ENCODE results near the gene ITFG1.

Gene ITFG1

GRCh38 chr16:47460711-47461597 is at the start of gene ITFG1, which contains the start of gene PHKB:
TSS of gene ITFG1 (minus strand) at chr16:47461063. CDS start at chr16:47461045, 18 bp downstream.
TSS of gene PHKB (plus strand) at chr16:47461331. CDS start at chr16:47461351, 20 bp downstream.
- DNase-seq (ENCODE audit: low read depth), result peak; percentile 80

GRCh38 chr16:47507701-47508100 is 46.8 kb upstream of the ITFG1 start:
- no peak for DNase-seq (ENCODE audit: low read depth)

- DNase-seq (ENCODE audit: low read depth), result no peak
Observed at GRCh38 chr16:47506800-47507199, 45.9 kb upstream of the ITFG1 start.

DNA sequence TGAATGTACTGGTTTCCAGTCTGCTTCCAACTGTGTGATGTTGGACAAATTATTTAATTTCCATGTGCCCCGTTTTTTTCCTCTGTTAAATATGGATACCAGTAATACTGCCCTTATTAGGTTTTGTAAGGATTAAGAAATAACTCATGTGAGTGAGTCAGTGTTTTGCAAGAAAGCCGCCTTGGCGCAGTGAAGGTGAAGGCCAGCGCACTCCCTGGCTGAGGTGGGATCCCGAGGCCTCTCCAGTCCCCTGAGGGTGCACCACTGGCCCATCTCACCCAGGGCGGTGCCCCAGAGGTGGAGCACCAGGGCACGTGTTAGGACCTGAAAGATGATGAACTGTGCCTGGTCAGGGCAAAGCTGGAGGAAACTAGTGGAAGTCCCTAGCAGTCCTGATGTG is 43.7 kb upstream of the ITFG1 start:
- no peak for DNase-seq (ENCODE audit: low read depth)

DNA sequence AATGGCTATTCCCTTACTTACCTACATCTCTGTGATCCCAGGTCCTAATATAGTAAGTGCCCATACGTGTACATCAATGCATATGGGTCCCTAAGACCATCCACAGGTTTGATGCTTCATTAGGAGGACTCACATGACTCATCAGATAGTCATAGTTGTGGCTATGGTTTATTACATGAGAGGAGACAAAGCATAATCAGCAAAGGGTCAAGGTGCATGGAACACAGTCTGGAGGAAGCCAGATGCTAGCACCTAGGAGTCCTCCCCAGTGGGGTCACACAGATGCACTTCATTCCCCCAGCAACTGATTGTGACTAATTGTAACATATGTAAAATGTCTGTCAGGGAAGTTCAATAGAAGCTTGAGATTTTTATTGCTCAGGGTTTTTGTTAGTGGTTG is 43.1 kb upstream of the ITFG1 start:
- DNase-seq (ENCODE audit: low read depth), result no peak

GRCh38 chr16:47499700-47500264 is 38.9 kb upstream of the ITFG1 start:
- DNase-seq (ENCODE audit: low read depth), result no peak

DNA sequence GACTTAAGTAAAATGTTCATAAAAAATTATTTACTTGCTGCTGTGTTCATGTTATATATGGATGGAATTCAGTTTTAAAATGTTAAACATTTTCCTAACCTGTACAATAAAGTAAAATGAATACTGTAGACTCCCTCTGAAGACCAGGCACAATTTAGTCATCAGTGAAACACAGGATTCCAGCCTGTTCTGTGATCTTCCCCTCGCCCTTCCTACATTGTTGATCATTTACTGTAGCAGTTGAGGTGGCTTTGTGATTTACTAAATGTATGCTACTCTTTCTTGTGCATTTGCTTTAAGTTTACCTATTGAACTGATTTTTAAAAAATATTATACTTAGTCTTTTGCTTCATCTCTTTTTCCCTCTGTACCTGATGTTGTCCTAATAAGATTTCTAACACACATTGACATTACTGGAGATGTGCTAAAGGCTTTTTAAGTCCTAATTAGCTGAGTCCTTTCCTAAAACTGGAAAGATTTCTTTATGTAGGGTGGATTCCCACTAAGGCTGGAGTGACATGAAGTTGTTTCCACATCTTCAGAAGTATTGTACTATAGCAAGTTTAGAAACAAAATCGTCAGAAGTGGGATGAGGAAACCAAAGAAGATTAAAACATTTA is 38.3 kb upstream of the ITFG1 start:
- DNase-seq (ENCODE audit: low read depth), result no peak

DNA sequence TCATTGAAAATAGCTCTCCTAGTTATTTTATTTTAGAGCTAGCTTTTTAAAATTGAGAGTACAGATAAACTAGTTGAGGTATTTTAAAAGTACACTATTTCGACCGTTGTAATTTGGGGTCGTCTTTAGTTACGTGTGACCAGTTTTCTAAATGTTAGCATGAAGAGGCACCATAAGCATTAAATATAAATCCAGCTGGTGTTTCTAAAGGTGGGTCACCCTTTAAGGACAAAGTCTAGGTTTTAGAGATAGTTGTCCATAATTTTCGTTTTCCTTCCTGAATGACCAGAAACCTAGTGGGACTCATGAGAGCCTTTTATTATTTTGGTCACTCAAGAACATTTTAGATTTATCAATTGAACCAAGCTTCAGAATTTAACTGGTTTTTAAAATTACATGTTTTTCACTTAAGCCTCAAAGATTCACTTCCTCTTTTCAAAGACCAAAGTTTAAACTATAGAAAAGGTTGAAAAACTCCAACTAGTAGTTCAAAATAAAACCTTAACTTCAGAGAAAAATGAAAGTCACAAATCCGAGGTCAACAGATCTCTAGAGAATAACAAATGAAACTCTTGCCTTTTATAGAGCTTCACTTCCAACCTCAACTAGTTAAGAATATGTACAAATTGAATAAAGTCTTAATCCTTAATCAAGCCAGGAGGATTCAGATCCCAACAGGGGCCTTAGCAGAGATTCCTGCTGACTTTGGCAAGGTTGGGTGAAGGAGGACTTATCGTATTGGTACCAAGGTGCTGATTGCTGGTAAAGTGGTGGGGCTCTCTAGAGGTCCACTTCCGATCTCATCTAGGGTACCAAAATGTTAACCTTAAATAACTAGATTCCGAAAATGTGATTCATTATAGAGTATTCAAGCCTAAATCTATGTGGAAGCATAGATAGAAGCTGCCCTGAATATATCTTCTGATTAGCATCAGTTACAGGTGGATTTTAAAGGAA is 32.8 kb upstream of the ITFG1 start:
- DNase-seq (ENCODE audit: low read depth), result no peak

DNA sequence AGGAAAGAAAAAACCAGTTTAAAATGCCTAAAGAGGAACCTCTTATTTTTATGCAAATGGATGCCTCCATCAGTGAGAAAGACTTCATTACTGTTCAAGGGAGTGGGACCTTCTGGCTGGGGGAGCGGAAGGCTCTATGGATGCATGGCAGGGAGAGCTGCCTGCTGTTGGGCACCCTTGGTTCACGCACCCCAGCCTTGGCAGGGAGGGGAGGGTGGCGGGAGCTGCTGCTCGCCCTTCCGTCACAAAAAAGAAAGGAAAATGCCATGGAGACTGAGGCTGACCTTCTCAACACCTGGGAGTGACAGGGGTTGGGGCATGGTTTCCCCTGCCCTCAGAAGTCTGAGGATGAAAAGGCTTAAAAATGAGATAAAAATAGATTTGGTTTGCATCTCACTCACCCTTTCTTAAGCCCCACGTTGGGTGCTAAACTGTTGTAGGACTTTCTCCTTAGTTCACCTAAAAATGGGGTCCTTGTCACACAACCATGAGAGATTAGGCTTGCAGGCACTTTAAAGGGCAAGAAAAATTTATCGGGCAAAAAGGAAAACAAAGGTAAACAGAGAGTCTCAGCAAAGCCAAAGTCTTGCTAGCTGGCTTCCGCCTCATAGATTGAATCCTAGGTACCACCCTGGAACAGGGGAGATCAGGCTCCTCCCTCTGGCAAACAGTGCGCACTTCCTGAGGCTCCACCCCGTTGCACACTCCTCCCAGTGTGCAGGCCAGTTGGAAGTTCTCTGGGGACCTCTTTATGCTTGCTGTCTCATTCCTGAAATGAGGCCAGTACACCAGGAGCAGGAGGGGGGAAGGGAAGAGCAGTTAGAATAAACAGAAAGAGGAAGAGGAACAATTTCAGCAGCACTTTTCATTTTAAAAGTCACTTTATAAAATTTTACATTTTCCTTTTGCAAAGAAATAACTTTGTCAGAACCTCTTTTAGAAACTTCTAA is 31.8 kb upstream of the ITFG1 start:
- no peak for DNase-seq (ENCODE audit: low read depth)

GRCh38 chr16:47492036-47492427 is 31.2 kb upstream of the ITFG1 start:
- DNase-seq (ENCODE audit: low read depth), result no peak

DNA sequence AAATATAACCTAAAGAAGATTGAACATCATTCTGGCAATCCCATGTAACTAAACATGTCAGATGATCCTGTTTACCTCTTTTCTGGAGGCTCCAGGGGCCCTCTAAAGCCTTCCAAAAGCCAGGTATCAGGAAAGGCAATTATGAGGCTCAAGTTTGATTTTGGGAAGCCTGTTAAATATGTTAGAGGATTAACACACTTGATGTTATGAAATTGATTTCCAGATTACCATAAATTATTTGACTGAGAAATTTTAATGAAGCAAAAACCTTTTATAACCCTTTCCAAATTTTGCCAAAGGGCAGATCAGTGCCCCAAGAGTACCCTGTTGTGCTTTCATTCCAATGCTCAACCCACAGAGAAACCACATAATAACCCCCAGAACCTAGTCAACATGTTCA is 29.6 kb upstream of the ITFG1 start:
- DNase-seq (ENCODE audit: low read depth), result no peak

GRCh38 chr16:47488051-47488450 is 27.2 kb upstream of the ITFG1 start:
- no peak for DNase-seq (ENCODE audit: low read depth)

- DNase-seq (ENCODE audit: low read depth), result no peak
Observed at GRCh38 chr16:47486856-47487255, 26.0 kb upstream of the ITFG1 start.

DNA sequence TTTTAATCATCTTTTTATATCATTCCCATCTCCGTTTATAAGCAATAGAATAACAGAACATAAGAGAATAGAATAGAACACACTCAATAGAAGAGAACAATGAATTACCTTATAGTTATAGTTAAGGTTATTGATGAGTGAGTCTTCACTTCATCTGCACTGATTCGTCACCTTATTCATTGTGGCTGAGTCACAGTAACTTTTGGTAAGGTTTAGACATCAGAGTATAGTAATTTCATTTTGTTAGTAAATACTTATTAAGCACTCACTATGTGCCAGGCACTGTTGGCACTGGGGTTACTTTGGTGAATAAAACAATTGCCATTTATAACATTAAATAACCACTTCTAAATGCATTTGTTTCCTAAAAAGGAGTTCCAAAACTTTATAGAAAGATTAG is 22.8 kb upstream of the ITFG1 start:
- no peak for DNase-seq (ENCODE audit: low read depth)

DNA sequence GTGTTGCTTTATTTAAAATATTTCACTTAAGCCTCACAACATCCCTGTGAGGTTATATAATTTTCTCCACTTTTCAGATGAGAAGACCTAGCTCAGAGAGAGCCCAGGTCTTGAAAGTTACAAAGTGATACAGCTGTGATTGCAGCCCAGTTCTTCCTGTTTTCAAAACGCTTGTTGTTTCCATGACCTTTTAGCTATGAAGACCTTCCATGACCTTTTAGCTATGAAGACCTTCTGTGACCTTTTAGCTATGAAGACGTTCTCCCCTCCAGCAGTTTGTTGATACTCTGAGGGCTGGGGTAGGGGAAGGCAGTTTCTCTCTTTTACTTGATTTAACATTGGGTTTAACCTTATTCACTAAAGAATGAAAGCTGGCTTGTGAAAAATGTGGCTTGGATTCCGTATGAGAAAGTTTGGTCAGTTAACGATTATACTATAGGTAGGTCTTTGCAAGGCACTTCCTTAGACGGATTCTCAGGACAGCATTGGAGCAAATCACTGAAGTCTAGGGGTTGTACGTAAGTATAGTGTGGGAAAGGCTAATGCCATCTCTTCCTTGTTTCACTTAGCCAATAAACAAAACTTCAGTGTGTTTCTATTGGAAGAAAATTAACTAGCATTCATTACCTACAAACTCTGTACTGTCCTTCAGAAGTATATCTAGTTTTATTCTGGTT is 21.0 kb upstream of the ITFG1 start:
- no peak for DNase-seq (ENCODE audit: low read depth)

DNA sequence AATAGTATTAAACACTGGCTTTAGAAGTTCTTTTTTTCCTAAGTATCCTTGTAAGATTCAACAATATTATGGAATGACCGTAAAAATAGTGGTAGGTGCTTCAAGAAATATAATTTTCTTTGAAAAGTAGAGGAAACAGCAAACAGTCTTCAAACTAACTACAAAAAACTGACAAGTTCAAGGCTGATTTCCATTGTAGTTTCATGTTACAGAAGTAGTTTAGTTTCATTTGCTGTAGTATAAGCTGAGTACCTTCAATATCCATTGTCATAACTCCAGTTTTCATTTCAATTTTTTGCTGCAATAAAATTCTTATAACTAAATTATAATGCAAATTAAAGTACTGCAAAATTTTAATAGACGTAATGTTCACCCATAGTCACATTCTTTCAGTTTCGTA is 19.5 kb upstream of the ITFG1 start:
- DNase-seq (ENCODE audit: low read depth), result no peak

DNA sequence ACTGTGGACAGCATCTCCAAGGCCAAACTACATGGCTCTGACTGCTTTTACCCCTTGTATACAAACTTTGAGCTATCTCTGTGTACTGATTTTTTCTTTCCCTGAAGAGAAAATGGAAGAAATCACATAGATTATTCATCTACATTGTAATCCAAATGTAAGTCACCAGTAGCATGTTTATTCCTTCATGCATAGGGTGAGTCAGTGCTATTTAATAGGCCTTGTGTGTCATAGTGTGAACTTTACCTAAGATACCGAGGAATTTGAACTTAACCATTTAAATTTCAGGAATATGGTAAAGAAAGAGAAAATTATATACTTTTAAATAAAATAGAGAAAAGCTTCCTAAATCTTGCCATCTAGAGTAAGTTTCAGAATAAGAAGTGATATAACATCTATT is 16.8 kb upstream of the ITFG1 start:
- DNase-seq (ENCODE audit: low read depth), result no peak

DNA sequence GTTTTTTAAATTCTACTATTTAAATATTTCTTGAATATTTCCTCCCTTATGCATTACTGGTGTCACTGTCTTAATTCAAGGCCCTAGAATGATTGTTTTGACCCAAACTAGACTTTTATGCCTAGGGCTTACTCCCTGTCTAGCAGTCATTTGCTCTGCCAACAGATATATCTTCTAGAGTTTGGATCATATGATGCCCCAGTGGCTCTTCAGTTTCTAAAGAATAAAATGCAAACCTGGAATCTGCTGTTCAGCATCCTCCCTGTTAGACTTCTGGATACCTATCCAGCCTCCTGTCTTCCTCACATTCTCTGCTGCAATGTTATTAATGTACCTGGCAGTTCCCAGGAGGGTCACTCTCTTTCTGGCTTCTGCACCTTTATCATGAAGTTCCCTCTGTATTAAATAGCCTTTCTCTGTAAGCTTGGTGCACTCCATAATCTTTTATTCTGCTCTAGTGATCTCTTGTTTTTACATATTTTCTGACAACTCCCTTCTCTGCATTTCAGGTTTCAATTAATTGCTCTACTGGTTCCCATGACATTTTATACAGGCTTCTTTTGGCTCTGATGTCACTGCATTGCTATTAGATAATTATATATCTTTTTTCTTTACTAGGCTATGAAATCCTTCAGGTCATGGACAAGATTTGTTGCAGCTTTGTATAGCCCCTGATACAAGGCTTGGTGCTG is 15.9 kb upstream of the ITFG1 start:
- no peak for DNase-seq (ENCODE audit: low read depth)

GRCh38 chr16:47475786-47476185 is 14.9 kb upstream of the ITFG1 start:
- no peak for DNase-seq (ENCODE audit: low read depth)

GRCh38 chr16:47473792-47474191 is 12.9 kb upstream of the ITFG1 start:
- DNase-seq (ENCODE audit: low read depth), result no peak
